Neural cell (in vitro differentiated cells): ENCODE data around the gene SEMA3F. TPM values are rescaled to one million over a fixed set of nuclear protein-coding genes. Genes with fewer than 3 reads are reported as not detected.

Experiments
- H2AFZ ChIP-seq: fragments of 200-600, 300-800 bp; sonication (generic), shearing (Covaris generic); 2 replicates; pipeline ENCODE4 v1.6.0; 2014; ENCODE audit warnings: low read depth, mild to moderate bottlenecking, antibody characterized with exemption, low read length, moderate library complexity
- H3F3A ChIP-seq: fragments of 200-600 bp; shearing (Covaris generic); 2 replicates; pipeline ENCODE4 v1.6.1; 2016; ENCODE audit warnings: mild to moderate bottlenecking, moderate library complexity, mixed read lengths, antibody characterized with exemption, low read length; ENCODE audit not compliant: insufficient read depth, poor library complexity, severe bottlenecking
- H3K27ac ChIP-seq: fragments of 200-600, 300-800 bp; sonication (generic), shearing (Covaris generic); 2 replicates; pipeline ENCODE4 v1.5.1; 2014; ENCODE audit warnings: mild to moderate bottlenecking, low read length, moderate library complexity
- H3K27me3 ChIP-seq: fragments of 300-800, 200-600 bp; sonication (generic), shearing (Covaris generic); 2 replicates; pipeline ENCODE4 v1.6.0; 2014; ENCODE audit warnings: mild to moderate bottlenecking, low read depth, low read length, moderate library complexity; ENCODE audit not compliant: insufficient read depth
- H3K36me3 ChIP-seq: fragments of 300-800, 200-600 bp; sonication (generic), shearing (Covaris generic); 2 replicates; pipeline ENCODE4 v1.5.1; 2014; ENCODE audit warnings: mild to moderate bottlenecking, antibody characterized with exemption, low read length, moderate library complexity; ENCODE audit not compliant: insufficient read depth
- H3K4me2 ChIP-seq: fragments of 300-800, 200-600 bp; sonication (generic), shearing (Covaris generic); 2 replicates; pipeline ENCODE4 v1.6.0; 2014; ENCODE audit warnings: mild to moderate bottlenecking, low read length
- H3K4me3 ChIP-seq: fragments of 300-800, 200-600 bp; sonication (generic), shearing (Covaris generic); 2 replicates; pipeline ENCODE4 v1.5.1; 2014; ENCODE audit warnings: mild to moderate bottlenecking, low read length, moderate library complexity
- H3K79me2 ChIP-seq: fragments of 200-600 bp; shearing (Covaris generic); replicated peaks from 2 replicates; pipeline ENCODE4 v1.6.0; 2014; ENCODE audit warnings: mild to moderate bottlenecking, low read length, moderate library complexity; ENCODE audit not compliant: insufficient read depth
- H3K9ac ChIP-seq: fragments of 300-800, 200-600 bp; sonication (generic), shearing (Covaris generic); 2 replicates; pipeline ENCODE4 v1.6.1; 2016; ENCODE audit warnings: mild to moderate bottlenecking, low read length, mixed read lengths
- H3K9me2 ChIP-seq: fragments of 200-600 bp; shearing (Covaris generic); 2 replicates; pipeline ENCODE4 v1.6.1; 2016; ENCODE audit warnings: mild to moderate bottlenecking, low read length, mixed read lengths; ENCODE audit not compliant: insufficient read depth
- H3K9me3 ChIP-seq: fragments of 200-600, 300-800 bp; sonication (generic), shearing (Covaris generic); 2 replicates; pipeline ENCODE4 v1.6.1; 2016; ENCODE audit warnings: mild to moderate bottlenecking, mixed run types, low read length, moderate library complexity, mixed read lengths
- H4K20me1 ChIP-seq: fragments of 200-600 bp; shearing (Covaris generic); 2 replicates; pipeline ENCODE4 v1.6.1; 2016; ENCODE audit warnings: mild to moderate bottlenecking, mixed run types; ENCODE audit not compliant: insufficient read depth
- CTCF ChIP-seq: fragments of 450-650 bp; IDR thresholded peaks from 2 replicates; pipeline ENCODE4 v1.5.1; 2014; ENCODE audit warnings: antibody characterized with exemption, mild to moderate bottlenecking, moderate library complexity; ENCODE audit not compliant: poor library complexity, severe bottlenecking
- EP300 ChIP-seq: fragments of 450-650 bp; conservative IDR thresholded peaks from 2 replicates; pipeline ENCODE4 v1.6.1; 2014; ENCODE audit warnings: antibody characterized with exemption, mild to moderate bottlenecking, moderate library complexity; ENCODE audit not compliant: poor library complexity, severe bottlenecking
- EZH2 ChIP-seq: fragments of 200-600, 300-800 bp; shearing (Covaris generic), sonication (generic); IDR thresholded peaks from 2 replicates; pipeline ENCODE4 v1.6.1; 2014; ENCODE audit warnings: antibody characterized with exemption, low read length, borderline replicate concordance, mild to moderate bottlenecking; ENCODE audit not compliant: insufficient read depth, poor library complexity, severe bottlenecking
- MXI1 ChIP-seq: fragments of 450-650 bp; conservative IDR thresholded peaks from 2 replicates; pipeline ENCODE4 v1.6.1; 2014; ENCODE audit warnings: antibody characterized with exemption, mild to moderate bottlenecking; ENCODE audit not compliant: poor library complexity, severe bottlenecking
- POLR2AphosphoS5 ChIP-seq: IDR thresholded peaks from 2 replicates; pipeline ENCODE4 v1.6.1; 2012
- RAD21 ChIP-seq: fragments of 450-650 bp; conservative IDR thresholded peaks from 2 replicates; pipeline ENCODE4 v1.6.1; 2014; ENCODE audit warnings: antibody characterized with exemption, mild to moderate bottlenecking, moderate library complexity
- REST ChIP-seq: IDR thresholded peaks from 2 replicates; pipeline ENCODE4 v1.6.1; 2012; ENCODE audit warnings: borderline replicate concordance
- SMC3 ChIP-seq: fragments of 450-650 bp; conservative IDR thresholded peaks from 2 replicates; pipeline ENCODE4 v1.6.1; 2014; ENCODE audit warnings: antibody characterized with exemption, mild to moderate bottlenecking, moderate library complexity; ENCODE audit not compliant: poor library complexity
- TAF1 ChIP-seq: IDR thresholded peaks from 2 replicates; pipeline ENCODE4 v1.6.1; 2012; ENCODE audit warnings: low read depth
- polyA plus RNA-seq: library from polyadenylated mRNA; depleted of rRNA; stranded (reverse); fragments of >200 nt; gene quantifications from 2 replicates; pipeline ENCODE4 v1.2.3, GENCODE V29; 2014

SEMA3F gene
- polyA plus RNA-seq, 1 donor from 2014 or later, result 17.0 TPM

GRCh38 chr3:50125541-50126286 is 29.4 kb upstream of the SEMA3F start:
- no peaks in the 10 kb centered on the region for H4K20me1 ChIP-seq
- no peak overlapping the region for H3K4me2 ChIP-seq
- no peaks in the 10 kb centered on the region for H3K27me3 ChIP-seq
- no peak overlapping the region for H3K4me3 ChIP-seq
- no peak overlapping the region for H3K27ac ChIP-seq
- no peaks in the 10 kb centered on the region for H3K36me3 ChIP-seq
- H3K9ac ChIP-seq, result no peak overlapping the region
- no peaks in the 10 kb centered on the region for H3K9me2 ChIP-seq
- H3K79me2 ChIP-seq, result no peaks in the 10 kb centered on the region
- H3K9me3 ChIP-seq, result no peaks in the 10 kb centered on the region
- no peak for TF ChIP-seq CTCF
- no peak for TF ChIP-seq TAF1
- no peak for TF ChIP-seq POLR2AphosphoS5
- TF ChIP-seq MXI1, result no peak
- no peak for TF ChIP-seq SMC3
- TF ChIP-seq EZH2, result no peak
- no peak for TF ChIP-seq EP300
- no peak overlapping the region for H2AFZ ChIP-seq
- no peaks in the 10 kb centered on the region for H3F3A ChIP-seq

GRCh38 chr3:50126287-50127211 is 28.6 kb upstream of the SEMA3F start:
- H3K27ac ChIP-seq, result no peak overlapping the region
- no peak overlapping the region for H3K4me2 ChIP-seq
- no peaks in the 10 kb centered on the region for H4K20me1 ChIP-seq
- H3K27me3 ChIP-seq, result no peaks in the 10 kb centered on the region
- no peaks in the 10 kb centered on the region for H3K79me2 ChIP-seq
- H2AFZ ChIP-seq, result no peak overlapping the region
- H3K9me2 ChIP-seq, result no peaks in the 10 kb centered on the region
- no peaks in the 10 kb centered on the region for H3K9me3 ChIP-seq
- H3K36me3 ChIP-seq, result no peaks in the 10 kb centered on the region
- H3K9ac ChIP-seq, result no peak overlapping the region
- no peaks in the 10 kb centered on the region for H3F3A ChIP-seq
- H3K4me3 ChIP-seq, result no peak overlapping the region
- TF ChIP-seq EP300 (no peak), MXI1 (no peak), TAF1 (no peak), CTCF (no peak), SMC3 (no peak), RAD21 (no peak), POLR2AphosphoS5 (no peak), EZH2 (no peak), REST (no peak)
